HG03139 (cell line): ENCODE measurements around the gene RIN1.
A peak's percentile ranks its signal among the peaks of the same experiment; 100 is the strongest.
"Not testable (repeated sequence)": the region's sequence is repeated elsewhere in the genome, so short reads cannot be mapped to it uniquely, and the experiment has no call there.

Experiments used
- ATAC-seq: cut with Tn5 transposase; IDR thresholded peaks from one replicate; pipeline ENCODE4 v1.9.1; 2021; ENCODE audit not compliant: unreplicated experiment

RIN1 gene

GRCh38 chr11:66321606-66322005, 14.6 kb downstream of the RIN1 start:
- no peak for ATAC-seq

DNA sequence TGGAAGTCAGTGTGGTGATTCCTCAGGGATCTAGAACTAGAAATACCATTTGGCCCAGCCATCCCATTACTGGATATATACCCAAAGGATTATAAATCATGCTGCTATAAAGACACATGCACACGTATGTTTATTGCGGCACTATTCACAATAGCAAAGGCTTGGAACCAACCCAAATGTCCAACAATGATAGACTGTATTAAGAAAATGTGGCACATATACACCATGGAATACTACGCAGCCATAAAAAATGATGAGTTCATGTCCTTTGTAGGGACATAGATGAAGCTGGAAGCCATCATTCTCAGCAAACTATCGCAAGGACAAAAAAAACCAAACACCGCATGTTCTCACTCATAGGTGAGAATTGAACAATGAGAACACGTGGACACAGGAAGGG, 15.5 kb downstream of the RIN1 start:
- not testable (repeated sequence) for ATAC-seq

DNA sequence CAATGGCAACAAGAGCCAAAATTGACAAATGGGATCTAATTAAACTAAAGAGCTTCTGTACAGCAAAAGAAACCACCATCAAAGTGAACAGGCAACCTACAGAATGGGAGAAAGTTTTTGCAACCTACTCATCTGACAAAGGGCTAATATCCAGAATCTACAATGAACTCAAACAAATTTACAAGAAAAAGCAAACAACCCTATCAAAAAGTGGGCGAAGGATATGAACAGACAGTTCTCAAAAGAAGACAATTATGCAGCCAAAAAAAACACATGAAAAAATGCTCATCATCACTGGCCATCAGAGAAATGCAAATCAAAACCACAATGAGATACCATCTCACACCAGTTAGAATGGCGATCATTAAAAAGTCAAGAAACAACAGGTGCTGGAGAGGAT, 15.9 kb downstream of the RIN1 start:
- ATAC-seq, result not testable (repeated sequence)

- no peak for ATAC-seq
Observed at GRCh38 chr11:66318600-66318970, 17.6 kb downstream of the RIN1 start.

DNA sequence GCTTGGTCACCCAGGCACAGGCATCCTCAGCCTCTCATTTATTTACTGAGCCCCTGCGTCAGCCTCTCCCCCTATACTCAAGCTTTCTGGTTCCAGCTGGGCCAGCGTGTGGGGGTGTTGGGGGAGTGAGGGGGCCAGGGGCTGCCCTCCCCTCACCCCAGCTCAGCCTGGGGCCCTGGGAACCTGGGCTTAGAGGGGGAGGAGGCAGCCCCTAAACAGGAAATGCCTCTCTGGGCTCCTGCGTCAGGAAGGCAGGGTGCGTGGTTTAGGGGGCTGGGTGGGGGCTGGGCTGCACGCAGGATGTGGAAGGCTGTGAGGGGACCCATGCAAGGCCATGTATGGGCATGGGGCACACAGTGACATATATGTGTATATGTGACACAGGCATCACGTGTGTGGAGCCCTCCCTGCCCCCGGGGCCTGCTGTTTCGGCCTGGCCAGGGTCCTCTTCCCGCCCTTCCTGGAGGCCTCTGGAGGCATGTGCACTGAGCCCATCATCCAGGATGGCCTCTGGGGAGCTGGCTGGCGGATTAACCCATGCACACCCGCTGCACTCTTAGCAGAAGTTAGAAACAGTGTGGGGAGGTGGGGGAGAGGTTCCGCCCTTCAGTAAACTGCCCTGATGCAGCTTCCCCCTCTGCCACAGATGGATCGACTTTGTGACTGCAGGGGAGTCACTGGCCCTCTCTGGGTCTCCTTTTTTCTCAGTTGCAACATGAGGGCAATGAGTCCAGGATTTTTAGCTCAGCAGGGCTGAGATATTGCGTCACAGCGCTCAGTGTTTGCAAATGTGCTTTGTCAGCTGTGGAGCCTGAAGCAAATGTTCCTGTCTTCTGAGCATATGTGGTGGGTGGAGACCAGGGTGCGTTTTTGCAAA, 18.3 kb downstream of the RIN1 start:
- no peak for ATAC-seq

DNA sequence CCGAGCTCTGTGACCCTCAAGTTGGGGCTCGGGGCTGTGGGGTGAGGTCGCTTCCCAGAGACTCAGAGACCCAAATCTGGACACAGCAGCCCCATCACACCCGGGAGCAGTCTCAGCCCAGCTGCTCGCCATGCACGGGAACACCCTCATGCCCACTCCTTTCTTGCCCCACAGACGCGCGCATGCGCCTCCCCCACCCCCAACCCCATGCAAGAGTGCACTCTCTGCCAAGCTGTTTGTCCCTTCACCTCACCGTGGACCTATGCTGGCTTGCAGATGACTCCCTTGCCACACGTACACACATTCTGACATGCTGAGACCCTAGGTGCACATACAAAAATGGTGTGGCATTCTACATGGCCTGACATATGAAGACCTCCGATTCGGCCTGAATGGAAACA, 18.9 kb downstream of the RIN1 start:
- ATAC-seq, result no peak

GRCh38 chr11:66316849-66317251, 19.4 kb downstream of the RIN1 start, which contains the start of gene CD248:
Gene CD248 (minus strand): TSS chr11:66317044. CDS start chr11:66317027, 17 bp downstream.
- no peak for ATAC-seq

GRCh38 chr11:66315921-66316811, 20.1 kb downstream of the RIN1 start:
- no peak for ATAC-seq

GRCh38 chr11:66315498-66315885, 20.7 kb downstream of the RIN1 start:
- no peak for ATAC-seq

DNA sequence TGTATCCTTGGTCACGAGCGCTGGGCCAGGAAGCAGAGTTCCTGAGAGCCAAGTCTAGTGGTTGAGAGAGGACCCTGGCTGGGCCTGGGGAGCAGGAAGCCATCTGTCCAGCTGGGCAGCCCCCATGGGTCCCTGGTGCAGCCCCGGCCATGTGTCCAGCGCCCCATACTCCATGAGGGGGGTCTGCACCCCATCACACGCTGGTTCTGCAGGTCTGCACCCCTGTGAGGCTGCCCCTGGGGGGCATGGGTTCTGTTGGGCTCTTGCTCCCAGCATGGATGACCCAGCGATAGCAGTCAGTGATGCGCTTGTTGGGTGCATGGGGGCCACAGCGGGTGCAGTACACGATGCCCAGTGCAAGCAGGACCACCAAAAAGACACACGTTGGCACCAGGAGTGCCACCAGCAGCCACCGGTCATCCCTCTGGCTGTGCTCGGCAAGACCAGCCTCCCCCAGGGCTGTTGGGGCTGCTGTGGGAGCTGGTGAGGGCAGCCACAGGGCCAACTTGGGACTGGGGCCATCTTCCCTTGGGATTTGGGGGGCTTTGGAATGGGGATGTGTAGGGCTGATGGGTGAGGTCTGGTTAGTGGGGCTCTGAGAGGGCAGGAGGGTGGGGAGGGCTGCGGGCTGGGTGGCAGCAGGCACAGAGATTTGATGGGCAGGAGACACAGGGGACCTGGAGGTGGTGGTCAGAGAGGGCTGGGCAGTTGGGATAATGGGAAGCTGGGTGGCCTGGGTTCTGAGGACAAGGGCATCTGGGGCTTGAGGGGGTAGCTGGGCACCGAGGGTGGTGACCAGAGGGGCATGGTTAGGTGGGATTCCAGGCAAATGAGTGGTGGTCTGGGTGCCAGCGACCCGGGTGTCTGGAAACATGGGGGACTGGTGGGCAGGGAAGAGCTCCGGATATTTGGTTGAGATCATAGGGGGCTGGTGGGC, 21.4 kb downstream of the RIN1 start:
- ATAC-seq, result no peak

DNA sequence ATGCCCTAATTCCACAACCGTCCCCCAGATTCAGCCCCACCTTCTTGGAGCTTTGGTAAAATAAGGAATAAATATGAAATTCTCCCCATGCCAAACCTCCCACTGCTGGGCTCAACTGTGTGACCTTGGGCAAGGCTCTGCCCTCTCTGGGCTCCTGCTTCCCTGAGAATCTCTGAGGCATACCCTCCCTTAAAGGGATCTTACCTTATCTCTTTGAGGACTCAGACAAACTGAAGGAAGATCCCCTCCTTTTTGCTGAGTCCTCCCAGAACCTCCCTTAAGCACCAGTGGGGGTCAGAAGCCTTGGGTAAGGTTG, 22.1 kb downstream of the RIN1 start:
- no peak for ATAC-seq

DNA sequence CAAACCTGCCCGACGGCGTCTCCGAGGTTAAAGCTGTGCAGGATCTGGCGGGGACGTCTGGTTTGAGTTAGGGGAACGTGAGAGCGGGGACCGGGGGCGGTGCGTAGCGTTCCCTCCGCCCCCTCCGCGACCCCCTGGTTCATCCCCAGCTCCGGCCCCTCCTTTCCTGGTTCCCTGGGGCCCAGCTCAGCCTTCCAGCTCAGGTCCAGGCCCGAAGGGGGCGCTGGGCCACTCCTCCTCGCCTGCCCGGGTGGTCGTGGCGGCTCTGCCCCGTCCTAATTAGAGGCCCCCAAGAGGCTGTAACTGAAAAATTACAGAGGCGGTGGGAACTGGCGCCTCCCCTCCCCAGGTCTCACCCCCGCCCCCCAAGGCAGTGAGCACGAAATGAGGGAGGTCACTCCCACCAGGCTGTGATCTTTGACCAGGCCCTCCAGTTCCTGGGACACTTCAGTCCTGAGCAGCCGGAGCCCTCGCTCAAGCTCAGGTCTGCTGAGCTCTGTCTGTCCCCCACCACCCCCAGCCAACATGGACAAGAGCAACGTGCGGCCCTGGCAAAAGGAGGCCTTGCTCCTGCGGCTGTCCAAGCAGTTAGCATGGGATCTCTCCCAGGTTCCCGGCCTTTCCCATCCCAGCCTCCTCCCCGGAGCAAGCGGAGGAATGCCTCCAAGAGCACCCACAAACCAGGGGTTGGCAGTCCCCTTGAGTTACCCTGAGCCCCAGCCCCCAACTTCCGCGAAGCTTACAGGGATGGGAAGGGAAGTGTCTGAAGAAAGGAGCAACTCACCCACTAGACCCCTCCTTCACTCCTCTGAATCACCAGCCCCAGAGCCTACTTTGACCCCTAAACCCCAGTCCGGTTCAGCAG, 22.7 kb downstream of the RIN1 start:
- no peak for ATAC-seq

GRCh38 chr11:66312549-66313320, 23.5 kb downstream of the RIN1 start:
- peak; percentile 59 for ATAC-seq

GRCh38 chr11:66311965-66312548, 24.2 kb downstream of the RIN1 start:
- ATAC-seq, result peak; percentile 51

DNA sequence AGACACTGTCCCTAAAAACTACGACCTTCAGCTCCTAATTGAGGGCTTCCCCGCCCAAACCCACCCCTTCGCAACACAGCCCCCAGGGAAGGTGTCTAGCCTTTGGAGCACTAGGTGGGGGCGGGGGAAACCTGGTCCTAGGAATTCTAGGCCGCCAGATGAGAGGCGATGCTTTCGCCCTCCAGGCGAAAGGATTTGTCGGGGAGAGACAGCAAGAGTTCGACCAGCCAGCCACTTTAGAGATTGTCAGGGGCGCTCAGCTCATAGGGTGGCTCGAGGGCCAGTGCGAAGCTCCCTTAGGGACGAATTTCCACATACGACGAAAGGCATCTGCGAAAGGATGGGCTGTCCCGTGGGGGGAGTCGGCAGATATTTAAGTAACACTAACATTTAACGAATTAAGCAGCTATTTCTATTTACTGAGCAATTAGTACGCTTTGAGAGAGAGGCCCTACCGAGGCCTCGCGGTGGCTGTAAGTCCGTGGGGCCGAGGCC, 24.7 kb downstream of the RIN1 start:
- no peak for ATAC-seq

GRCh38 chr11:66310803-66311440, 25.3 kb downstream of the RIN1 start:
- ATAC-seq, result not testable (repeated sequence)

DNA sequence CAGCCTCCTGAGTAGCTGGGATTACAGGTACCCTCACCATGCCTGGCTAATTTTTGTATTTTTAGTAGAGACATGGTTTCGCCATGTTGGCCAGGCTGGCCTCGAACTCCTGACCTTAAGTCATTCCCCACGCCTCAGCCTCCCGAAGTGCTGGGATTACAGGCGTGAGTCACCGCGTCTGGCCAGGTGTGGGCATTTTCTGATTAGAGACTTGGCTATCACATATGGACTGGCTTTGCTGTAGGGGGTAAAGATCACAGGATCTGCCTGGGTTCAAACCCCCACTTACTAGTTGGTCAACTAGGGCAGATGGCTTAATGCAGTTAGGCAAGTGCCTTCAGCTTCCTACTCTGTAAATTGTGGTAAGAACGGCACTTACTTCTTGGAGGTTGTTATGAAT, 25.9 kb downstream of the RIN1 start:
- no peak for ATAC-seq

DNA sequence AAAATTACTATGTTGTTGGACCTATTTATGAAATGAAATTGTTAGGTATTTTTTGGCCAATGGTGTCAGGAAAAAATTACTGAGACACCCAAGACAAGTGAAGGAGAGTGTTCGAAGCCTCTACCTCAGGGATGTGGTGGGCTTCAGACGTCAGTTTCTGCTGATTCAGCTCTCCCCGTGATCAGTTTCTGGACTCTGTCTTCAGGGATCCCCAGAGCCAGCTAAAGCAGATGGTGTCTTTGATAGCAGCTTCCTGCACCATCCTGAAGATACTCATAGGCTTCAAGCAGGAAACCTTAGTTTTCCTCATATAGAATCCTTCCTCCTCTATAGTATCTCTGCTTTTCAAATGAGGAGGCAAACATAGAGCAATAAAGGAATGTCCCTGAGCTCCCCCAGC, 26.8 kb downstream of the RIN1 start:
- ATAC-seq, result no peak
